ENCODE results near the gene CFAP91.
"Not testable (repeated sequence)": the region's sequence is repeated elsewhere in the genome, so short reads cannot be mapped to it uniquely, and the experiment has no call there.

CFAP91 gene

DNA sequence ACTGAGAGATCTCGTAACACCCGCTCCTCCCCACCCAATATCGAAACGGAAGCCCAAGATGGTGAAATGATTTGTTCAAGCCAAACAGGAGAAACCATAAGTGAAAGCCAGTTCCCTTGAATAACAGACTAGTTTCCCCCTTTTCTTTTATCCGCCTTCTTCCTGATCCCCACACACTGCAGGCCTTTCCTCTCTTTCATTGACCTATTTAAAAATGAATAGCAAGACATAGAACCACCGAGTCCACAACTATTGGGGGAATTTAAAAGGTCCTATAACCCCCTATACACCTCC lies 25.2 kb upstream of the CFAP91 start:
- DNase-seq (ENCODE audit: low read depth in 2 of 2): no peak

DNA sequence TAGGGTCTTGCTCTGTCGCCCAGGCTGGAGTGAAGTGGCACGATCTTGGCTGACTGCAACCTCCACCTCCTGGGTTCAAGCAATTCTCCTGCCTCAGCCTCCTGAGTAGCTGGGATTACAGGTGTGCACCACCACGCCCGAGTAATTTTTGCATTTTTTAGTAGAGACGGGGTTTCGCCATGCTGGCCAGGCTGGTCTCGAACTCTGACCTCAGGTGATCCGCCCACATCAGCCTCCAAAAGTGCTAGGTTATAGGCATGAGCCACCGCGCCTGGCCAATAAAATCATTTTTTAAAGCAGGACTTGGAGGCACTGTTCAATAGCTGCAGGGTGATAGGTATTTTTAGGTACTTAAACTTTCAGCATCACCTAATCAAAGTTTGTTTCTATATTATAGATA lies 24.6 kb upstream of the CFAP91 start:
- DNase-seq (ENCODE audit: low read depth in 2 of 2): not testable (repeated sequence)

DNA sequence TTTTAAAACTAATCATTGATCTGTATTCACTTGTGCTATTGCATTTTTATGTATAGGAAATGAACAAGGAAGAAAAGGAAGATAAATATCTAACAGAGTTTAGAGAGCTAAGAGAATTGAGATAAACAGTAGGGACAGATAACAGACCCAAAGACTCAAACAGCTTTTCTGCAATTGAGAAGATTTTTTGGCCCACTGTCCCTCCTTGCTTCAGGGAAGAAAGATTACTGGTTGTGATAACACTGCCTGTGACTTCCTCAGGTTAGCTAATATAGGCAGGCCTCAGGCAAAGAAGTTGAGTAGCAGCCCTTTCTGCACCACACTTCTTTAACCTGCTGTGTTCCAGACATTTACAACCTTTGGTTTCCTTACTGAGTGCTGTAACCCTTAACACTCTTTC lies 22.9 kb upstream of the CFAP91 start:
- no peak for DNase-seq (ENCODE audit: low read depth in 2 of 2)

DNA sequence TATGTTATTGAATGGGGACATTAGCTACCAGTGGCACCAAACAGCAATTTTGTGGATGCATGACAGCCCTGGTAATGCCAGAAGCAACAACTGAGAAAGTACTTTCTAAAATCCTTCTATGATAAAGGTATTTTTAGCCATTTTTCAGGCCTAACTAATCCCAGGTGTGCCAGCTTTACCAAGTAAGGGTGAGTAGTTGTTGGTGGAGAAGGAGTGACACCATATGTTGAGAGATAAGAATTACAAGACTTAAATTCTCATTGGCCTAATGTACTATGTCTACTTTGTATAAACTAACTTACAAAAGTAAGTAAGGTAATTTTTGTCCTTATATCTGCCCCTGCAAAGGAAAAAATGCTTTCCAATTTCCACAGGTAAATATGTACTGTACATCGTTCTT lies 21.5 kb upstream of the CFAP91 start:
- DNase-seq (ENCODE audit: low read depth in 2 of 2): no peak

DNA sequence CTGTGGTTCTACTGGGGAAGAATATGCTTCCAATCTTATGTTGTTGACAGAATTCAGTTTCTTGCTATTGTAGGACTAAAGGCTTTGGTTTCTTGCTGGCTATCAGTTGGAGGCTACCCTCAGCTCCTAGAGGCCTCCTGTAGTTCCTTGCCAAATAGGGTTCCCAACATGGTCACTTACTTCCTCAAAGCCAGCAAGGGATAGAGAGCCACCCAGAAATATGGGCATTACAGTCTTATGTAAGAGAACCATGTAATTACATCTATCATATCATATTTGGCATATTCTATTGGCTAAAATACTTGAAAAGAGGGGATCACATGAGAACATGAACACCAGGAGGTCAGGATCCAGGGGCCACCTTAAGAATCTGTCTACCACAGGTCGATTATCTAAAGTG lies 19.4 kb upstream of the CFAP91 start:
- DNase-seq (ENCODE audit: low read depth in 2 of 2): no peak

DNA sequence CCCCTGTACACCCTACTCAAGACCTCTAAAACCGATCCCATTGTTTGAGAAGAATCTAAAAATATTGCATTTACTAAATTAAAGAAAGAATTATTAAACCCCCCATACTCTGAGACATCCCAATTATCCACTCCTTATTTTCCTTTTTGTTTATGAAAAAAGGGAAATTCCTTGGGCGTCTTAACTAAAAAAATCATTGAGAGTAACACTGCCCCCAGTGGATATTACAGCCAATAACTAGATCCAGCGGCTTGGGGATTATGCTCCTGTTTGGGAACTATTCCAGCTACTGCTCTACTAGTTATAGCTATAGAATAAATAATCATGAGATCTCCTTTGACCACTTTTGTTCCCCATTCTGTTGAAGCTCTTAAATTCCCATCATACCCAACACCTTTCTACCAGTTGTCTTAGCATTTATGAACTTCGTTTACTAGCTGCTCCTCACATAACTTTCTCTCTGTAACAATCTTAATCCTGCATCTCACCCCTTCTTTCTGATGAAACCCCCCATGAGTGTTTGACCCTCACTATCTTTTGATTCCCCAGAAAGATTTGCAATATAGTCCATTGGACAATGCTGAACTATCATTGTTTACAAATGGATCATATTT lies 12.7 kb upstream of the CFAP91 start:
- DNase-seq (ENCODE audit: low read depth in 2 of 2): no peak

DNA sequence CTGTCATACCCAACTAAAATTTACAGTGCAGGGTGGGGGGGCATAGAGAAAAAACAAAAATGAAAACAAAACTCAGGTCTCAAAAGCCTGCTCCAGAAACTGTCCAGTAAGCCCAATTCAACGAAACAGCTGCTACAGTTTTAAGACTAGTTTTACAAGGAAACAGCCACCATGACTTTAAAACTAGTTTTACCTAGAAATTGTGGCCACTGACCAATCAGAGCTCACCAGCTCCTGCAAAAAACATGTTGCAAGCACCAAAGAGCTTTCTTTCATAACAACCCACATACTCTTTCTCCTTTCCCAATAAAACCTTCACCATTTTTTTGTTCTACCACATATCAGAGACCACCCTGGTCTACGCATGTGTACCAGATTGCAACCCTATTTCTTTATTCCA lies 7.3 kb upstream of the CFAP91 start:
- DNase-seq (ENCODE audit: low read depth in 2 of 2): no peak

DNA sequence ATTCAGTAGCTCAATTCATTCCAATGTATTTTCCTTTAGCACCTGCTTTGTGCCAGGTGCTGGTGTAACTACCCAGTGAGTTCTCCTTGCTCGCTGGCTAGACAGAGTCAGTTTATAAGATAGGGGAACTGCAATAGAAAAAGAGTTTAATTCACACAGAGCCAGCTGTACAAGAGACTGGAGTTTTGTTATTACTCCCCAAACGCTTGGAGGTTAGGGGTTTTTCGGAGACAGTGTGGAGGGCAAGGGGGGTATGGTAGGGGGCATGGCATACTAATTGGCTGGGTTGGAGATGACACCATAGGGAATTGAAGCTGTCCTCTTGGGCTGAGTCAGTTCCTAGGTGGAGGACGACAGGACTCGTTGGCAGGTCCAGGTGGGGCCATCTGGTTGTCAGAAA lies 5.4 kb upstream of the CFAP91 start:
- no peak for DNase-seq (ENCODE audit: low read depth in 2 of 2)

DNA sequence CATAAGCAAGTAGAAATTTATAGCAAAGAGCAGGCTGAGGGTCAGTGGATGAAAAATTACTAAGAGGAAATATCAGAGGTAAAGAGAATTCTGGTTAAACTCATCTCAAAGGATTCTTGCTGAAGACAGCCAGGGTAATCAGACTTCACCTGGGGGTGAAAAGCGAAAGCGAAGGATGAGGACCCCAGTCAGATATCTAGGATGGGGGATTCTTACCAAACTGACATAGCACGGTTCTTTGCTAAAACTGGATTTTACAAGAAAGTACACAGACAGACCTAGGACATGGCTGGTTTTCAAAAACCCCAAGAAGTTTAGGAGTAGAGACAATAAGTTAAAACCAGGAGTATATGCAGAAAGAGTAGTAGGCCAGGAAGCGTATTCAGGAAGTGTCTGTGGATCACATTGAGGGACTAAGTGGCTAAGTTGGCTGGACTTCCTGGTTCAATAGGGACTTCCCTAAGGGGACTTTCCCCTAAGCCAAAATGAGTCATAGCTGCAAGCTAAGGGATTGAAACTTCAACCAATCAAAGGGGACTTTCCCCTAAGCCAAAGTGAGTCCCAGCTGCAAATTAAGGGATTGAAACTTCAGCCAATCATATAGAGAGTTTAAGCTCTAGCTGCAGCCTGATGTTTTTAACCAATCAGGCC lies 2.4 kb upstream of the CFAP91 start:
- peak in 1 of 2 donors; percentile 19 for DNase-seq (ENCODE audit: low read depth in 2 of 2)

DNA sequence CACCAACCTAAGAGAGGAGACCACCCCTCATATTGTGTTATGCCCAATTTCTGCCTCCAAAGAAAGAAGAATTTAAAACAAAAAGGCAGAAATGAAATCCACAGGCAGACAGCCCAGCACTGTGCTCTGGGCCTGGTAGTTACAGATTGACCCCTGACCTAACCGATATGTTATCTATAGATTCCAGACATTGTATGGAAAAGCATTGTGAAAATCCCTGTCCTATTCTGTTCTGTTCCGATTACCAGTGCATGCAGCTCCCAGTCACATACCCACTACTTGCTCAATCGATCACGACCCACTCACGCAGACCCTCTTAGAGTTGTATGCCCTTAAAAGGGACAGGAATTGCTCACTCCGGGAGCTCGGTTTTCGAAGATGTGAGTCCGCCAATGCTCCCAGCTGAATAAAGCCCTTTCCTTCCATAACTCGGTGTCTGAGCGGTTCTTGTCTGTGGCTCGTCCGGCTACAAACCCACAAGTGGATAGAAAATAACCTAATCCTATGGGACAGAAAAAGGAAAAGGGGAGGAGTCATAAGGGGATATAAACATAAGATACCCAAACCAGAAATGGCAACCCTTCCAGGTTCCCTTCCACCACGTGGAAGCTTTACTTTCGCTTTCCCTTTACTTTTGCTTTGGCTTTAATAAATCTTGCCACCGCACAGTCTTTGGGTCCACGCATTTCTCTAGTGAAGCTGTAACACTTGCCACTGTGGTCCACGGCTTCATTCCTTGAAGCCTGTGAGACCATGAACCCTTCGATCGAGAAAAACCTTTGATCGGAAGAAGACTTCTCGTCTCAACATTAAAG lies 1.7 kb upstream of the CFAP91 start:
- DNase-seq (ENCODE audit: low read depth in 2 of 2): no peak

DNA sequence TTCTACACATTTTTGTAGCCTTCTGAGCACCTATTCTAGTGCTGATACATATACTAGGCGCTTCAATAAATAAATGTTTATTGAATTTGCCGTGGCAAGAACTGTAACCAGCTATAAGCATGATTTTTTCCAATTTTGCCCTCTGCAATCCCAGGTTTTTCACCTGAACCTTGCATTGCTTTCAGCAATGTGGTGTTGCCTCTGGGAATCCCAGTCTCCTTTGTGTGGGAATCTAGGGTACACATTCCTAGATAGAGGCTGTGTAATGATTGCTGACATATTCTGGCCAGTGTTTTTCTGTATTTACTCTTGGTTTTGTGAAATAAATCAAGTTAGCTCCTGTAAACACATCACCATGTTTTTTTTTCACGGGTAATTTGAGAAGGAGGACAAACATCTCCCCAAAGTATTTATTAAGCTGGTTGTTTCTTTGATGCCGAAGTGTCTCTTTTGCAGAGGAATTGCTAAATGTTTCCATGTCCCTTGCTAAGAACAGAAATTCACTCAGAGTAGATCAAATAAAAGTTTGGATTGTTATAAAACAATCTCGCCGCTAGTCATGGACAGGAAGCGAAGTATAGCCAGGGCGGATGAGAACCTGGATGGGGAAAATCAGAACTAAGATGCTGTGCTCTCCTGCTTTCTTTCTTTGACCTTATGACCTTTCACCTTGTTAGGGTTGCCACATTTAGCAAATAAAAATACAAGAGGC lies 1.2 kb downstream of the CFAP91 start:
- no peak for DNase-seq (ENCODE audit: low read depth in 2 of 2)

DNA sequence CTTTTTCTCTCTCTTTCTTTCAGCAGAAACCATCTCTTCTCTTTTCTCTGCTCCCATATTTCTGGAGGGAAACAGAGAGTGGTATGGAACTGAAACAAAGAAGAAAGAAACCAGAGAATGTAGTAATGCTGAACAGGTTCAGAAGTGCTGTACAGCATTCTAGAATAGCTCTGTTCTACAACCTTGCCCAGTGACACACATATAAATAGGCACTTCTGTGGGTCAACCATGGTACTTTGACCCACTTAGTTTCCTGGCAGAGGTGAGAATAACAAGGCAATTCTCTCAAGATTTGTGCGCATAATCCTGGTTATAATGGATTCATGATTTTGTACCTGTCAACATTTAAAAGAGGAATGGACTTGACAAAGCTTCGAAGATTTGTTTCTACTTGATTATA lies 12.3 kb downstream of the CFAP91 start:
- no peak for DNase-seq (ENCODE audit: low read depth in 2 of 2)

DNA sequence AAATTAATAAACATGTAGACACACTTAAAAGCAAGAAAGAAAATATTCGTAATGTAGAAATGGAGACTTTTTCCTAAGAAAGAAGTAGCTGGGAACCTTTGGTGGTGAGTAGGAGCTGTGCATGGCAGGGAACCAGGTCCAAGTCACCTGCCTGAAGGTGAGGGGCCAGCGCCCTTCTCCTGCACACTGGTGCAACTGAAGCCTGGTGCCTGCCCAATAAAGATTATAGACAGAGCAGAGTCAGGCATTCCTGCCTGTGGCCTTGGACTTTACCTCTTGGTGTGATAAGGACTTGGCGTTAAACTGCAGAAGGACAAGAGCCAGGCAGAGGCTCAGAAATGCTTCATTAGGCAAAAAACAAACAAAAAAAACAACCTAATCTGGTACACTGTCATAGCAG lies 14.2 kb downstream of the CFAP91 start:
- DNase-seq (ENCODE audit: low read depth in 2 of 2): no peak

DNA sequence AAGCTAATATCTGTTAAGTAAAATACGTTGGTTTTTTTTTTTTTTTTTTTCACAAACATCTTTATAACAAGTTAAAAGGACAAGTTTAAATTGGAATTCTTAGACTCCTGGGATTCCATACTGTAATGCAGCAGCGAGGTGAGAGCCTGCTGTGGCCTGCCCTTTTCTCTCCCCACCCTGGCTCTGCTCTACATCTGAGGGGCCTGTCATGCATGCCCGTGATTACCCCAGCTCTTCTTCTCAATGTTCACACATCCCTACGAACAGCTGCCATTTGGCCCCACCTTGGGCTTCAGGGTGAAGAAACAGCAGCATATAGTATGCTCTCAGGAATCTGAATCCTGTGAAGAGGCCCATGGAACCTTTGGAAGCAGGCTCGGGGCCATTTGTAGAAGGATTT lies 14.7 kb downstream of the CFAP91 start:
- no peak for DNase-seq (ENCODE audit: low read depth in 2 of 2)

DNA sequence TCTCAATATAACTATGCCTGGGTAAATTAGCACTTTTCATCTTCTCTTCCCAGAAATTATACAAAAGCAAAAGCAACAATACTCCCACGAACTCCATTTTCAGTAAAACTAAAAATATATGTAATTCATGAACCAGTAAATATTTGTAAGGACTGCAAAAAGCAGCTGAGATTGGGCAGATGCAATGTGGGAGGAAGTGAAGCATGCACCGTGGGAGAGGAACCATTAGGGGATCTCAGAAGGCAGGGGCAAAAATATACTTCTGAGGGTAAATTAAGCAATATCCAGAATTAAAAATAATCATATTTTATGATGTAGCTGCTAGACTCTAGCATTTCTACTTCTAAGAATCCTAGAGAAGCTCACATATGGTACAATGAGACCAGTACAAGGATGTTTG lies 20.2 kb downstream of the CFAP91 start:
- DNase-seq (ENCODE audit: low read depth in 2 of 2): no peak

DNA sequence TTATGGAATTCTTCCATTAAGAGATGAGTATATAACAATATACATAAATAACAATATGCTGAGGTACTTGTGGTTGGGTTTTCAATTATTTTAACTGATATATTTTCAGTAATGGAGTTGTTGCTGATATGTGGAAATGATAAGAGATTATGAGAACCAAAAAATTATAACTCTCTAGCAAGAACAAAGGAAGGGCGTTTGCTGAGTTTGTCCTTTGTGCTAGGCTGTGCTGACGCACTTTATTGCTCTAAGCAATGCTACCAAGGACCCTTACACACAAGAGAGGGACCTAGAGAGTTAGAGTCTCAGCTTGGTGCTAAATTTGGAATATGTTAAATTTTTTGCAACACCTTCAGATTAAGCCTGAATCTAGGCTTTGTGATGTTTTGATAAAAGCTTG lies 24.1 kb downstream of the CFAP91 start:
- no peak for DNase-seq (ENCODE audit: low read depth in 2 of 2)

DNA sequence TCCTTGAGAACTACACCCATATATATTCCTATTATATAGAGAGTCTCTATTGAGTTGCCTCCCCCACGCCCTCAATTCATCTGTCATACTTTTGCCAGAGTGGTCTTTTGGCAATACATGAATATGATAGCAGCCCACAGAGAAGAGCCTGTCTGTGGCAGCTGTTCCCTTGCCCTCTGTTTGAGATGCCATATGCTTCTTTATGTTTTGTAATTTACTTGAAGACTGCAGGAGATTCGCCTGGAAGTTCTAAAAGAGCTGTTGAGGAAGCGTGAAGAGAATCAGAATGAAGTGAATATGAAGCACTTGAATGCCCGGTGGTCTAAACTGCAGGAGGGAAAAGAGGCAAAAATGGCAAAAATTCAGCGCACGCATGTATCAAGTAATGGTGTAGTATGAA lies 27.2 kb downstream of the CFAP91 start:
- DNase-seq (ENCODE audit: low read depth in 2 of 2): no peak

DNA sequence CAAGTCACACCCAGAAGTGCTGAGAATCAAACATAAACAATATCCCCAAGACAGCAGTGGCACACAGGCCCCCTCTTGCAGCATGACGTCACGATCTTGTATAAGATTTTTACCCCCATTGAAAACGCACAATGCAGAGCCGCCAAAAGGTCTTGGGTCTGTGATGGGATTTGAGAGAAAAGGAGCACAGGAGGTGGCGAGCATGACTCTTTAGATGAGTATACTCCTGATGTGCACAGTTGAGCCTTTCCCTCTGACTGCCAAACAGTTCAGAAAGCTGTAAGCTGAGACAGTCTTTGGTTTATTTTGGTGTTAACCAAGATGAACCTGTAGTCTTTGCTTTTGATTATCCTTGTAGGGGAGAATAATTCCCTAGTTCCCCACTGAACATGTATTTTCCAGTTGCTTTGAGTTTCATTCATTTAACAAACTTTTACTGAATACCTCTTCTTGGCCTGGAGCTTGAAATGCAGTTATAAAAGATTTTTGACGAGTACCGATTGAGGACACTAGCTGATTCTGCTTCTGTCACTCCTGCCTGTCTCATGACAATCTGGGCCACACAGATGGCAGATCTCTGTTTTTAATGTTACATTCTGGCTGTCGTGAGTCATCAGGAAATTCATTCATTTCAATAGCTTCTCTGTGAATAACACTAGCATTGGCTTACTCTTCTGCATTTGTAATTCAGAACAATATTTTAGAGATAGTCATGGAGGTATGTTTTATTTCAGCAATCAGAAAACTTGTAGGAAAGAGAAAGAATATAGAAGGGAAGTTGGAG lies 28.9 kb downstream of the CFAP91 start:
- DNase-seq (ENCODE audit: low read depth in 2 of 2): no peak

DNA sequence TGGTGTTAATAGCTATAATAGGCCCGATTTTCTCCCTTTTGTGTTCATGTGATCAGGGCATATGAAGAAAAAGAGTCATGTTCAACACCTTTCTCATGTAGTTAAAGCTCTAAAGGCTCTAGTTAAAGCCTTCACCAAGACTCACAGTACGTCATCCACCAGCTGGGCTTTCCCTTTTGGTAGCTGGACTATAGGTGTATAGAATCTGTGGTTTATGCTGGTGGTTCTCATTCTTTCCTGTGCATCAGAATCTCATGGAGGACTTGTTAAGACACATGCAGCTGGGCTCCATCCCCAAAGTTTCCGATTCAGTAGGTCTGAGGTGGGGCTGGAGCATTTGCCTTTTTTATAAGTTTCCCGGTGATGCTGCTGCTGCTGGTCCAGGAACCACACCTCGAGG lies 31.0 kb downstream of the CFAP91 start:
- no peak for DNase-seq (ENCODE audit: low read depth in 2 of 2)

DNA sequence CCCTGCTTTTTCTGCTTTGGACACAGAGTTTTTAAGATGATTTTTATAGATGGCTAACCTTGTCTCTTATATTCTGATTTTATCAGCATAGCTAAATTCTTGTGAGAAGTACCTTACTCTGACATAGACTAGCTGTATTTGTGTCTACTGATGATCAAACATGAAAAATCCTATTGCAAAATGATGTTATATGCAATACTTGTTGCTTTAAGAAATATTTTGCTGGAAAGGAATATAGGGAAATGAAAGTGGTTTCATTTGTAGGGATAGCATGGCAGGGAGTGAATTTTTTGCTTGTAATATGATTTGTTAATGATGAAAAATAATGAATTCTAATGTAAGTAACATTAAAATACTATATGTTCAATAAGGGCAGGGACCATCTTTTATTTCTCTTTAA lies 35.9 kb downstream of the CFAP91 start:
- DNase-seq (ENCODE audit: low read depth in 2 of 2): no peak

DNA sequence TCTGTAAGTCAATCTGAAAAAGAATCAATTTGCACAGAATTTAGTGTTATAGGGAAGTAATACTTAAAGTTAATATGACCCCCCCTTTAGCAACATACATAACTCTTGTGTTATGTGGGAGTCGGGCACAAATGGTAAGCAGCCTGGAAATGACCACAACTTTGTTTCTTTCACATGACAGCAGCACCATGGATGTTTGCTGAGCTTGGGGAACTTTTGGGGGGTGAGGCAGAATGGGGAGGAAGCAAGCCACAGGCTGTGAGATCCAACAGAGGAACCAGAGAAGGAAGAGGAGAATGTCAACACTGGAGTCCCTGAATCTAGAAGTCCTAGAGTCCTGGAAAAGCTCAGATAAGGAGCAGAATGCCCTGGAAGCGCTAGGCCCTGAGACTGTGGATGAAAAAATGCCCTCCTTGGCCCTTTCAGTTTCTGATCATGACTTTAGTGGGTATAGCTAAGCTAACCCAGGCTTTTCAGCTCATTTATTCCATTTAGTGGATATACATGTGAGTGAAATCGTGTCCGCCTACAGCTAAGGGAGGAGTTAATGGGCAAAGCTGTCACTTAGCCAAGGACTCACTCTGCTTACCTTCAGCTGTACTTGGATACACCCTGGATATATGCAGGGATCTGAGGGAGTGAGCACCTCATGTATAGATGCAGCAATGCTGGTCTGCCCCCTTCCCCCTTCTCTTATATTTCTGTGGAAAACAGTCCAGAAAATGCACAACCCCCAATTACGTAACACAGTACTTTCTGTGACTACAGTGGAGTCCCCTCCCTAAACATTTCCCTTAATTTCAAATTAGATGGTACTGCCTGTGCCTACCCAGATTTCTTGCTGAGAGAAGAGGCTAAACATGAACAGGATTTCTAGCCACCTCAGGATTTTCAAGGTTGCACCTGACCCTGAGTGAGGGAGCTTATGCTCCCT lies 39.1 kb downstream of the CFAP91 start:
- no peak for DNase-seq (ENCODE audit: low read depth in 2 of 2)
